ENCODE measurements around the gene RUVBL2. TPM values are rescaled to one million over a fixed set of nuclear protein-coding genes. Genes with fewer than 3 reads are reported as not detected.

The RUVBL2 gene
- polyA plus RNA-seq, 3 donors = 40.1 to 44.4 (median 41.9) TPM

DNA sequence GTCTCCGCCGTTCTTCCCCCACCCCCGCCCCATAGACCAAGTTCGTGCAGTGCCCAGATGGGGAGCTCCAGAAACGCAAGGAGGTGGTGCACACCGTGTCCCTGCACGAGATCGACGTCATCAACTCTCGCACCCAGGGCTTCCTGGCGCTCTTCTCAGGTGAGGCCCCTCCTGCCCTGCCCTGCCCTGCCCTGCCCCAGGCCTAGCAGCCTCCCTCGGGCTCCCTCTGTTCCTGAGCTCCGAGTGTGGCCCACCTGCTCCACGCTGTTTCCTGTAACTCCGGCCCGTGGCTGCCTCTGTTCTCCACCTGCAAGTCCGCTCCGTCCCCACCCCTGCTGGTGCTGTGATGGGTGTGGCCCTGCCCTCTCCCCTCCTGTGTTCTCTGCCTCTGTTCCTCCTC, 16.8 kb downstream of the RUVBL2 start:
- Histone ChIP-seq H3K4me1 (ENCODE audit: control insufficient read depth in 1 of 2, insufficient read depth in 2 of 2, low read length in 2 of 2) (no peaks in the 10 kb centered on the region), H3K27me3 (ENCODE audit: control insufficient read depth in 2 of 2, insufficient read depth in 2 of 2, low read length in 2 of 2) (no peaks in the 10 kb centered on the region), H4K20me1 (ENCODE audit: insufficient read depth, low read length) (no peaks in the 10 kb centered on the region), H3K9ac (ENCODE audit: insufficient read depth, low read length, poor library complexity, severe bottlenecking) (no peak overlapping the region), H2AFZ (ENCODE audit: insufficient read depth, low read depth, low read length, poor library complexity, severe bottlenecking) (no peak overlapping the region), H3K27ac (ENCODE audit: low read depth in 1 of 2, low read length in 2 of 2) (no peak overlapping the region), H3K36me3 (replicated peaks in 1 of 2; ENCODE audit: control insufficient read depth in 1 of 2, insufficient read depth in 2 of 2, low read length in 2 of 2) (peaks cover 62 to 76% of the 10 kb centered on the region in 2 donors), H3K4me2 (replicated peaks; ENCODE audit: extremely low read depth, low read length, poor library complexity, severe bottlenecking) (no peak overlapping the region), H3K9me3 (replicated peaks in 1 of 2; ENCODE audit: control insufficient read depth in 1 of 2, insufficient read depth in 1 of 2, low read length in 2 of 2) (no peaks in the 10 kb centered on the region), H3K4me3 (replicated peaks in 1 of 3; ENCODE audit: low read depth in 2 of 3, low read length in 3 of 3) (no peak overlapping the region), H3K79me2 (ENCODE audit: insufficient read depth, low read length) (no peaks in the 10 kb centered on the region)
- no peaks in the 10 kb centered on the region for H3K4me1 Mint-ChIP-seq
- no peak overlapping the region for H3K4me3 Mint-ChIP-seq
- H3K36me3 Mint-ChIP-seq = peaks cover 55 to 89% of the 10 kb centered on the region in 2 donors
- no peaks in the 10 kb centered on the region for H3K9me3 Mint-ChIP-seq
- TF ChIP-seq CTCF (IDR thresholded peaks at IDR 0.05) = no peak
- H3K27ac Mint-ChIP-seq = peak overlapping the region in 2 of 7 donors; percentile 12 to 50
- WGBS (ENCODE audit: insufficient coverage) = 86% methylated on average over 17 of the region's 18 CpGs
- H3K27me3 Mint-ChIP-seq (ENCODE audit: low read depth in 3 of 3) = peaks cover 0 to 2% (median 0%) of the 10 kb centered on the region in 3 donors
- no peak for DNase-seq
- intact Hi-C loops (cut with micrococcal nuclease) = no loop called here

GRCh38 chr19:49011194-49011593, 17.5 kb downstream of the RUVBL2 start:
- no peak overlapping the region for H3K4me3 Mint-ChIP-seq
- H3K4me1 ChIP-seq (ENCODE audit: control insufficient read depth in 1 of 2, insufficient read depth in 2 of 2, low read length in 2 of 2) = no peaks in the 10 kb centered on the region

More at GRCh38 chr19:49011194-49011593, 17.5 kb downstream of the RUVBL2 start:
- Histone ChIP-seq H3K27ac (ENCODE audit: low read depth in 1 of 2, low read length in 2 of 2) (no peak overlapping the region), H3K36me3 (replicated peaks in 1 of 2; ENCODE audit: control insufficient read depth in 1 of 2, insufficient read depth in 2 of 2, low read length in 2 of 2) (peaks cover 64 to 76% of the 10 kb centered on the region in 2 donors), H3K4me3 (replicated peaks in 1 of 3; ENCODE audit: low read depth in 2 of 3, low read length in 3 of 3) (no peak overlapping the region), H3K4me2 (replicated peaks; ENCODE audit: extremely low read depth, low read length, poor library complexity, severe bottlenecking) (no peak overlapping the region), H2AFZ (ENCODE audit: insufficient read depth, low read depth, low read length, poor library complexity, severe bottlenecking) (no peak overlapping the region), H3K9ac (ENCODE audit: insufficient read depth, low read length, poor library complexity, severe bottlenecking) (no peak overlapping the region), H3K27me3 (ENCODE audit: control insufficient read depth in 2 of 2, insufficient read depth in 2 of 2, low read length in 2 of 2) (no peaks in the 10 kb centered on the region), H4K20me1 (ENCODE audit: insufficient read depth, low read length) (no peaks in the 10 kb centered on the region), H3K9me3 (replicated peaks in 1 of 2; ENCODE audit: control insufficient read depth in 1 of 2, insufficient read depth in 1 of 2, low read length in 2 of 2) (no peaks in the 10 kb centered on the region), H3K79me2 (ENCODE audit: insufficient read depth, low read length) (no peaks in the 10 kb centered on the region)
- intact Hi-C loops (cut with micrococcal nuclease) = no loop called here
- no peak for TF ChIP-seq CTCF (IDR thresholded peaks at IDR 0.05)
- Mint-ChIP-seq H3K9me3 (no peaks in the 10 kb centered on the region), H3K27me3 (ENCODE audit: low read depth in 3 of 3) (peaks cover 0 to 2% (median 0%) of the 10 kb centered on the region in 3 donors), H3K36me3 (peaks cover 60 to 89% of the 10 kb centered on the region in 2 donors), H3K4me1 (no peaks in the 10 kb centered on the region), H3K27ac (no peak overlapping the region)
- WGBS (ENCODE audit: insufficient coverage) = 100% methylated on average over 8 of the region's 17 CpGs
- no peak for DNase-seq
